NCI-H1105 (cell line): ENCODE results near the gene RPS16.
"Not testable (repeated sequence)": the region's sequence is repeated elsewhere in the genome, so short reads cannot be mapped to it uniquely, and the experiment has no call there.

ENCODE experiments used
- DNase-seq: peaks from one replicate; lab custom pipeline; 2025; lab: John Stamatoyannopoulos, UW

Gene RPS16

GRCh38 chr19:39435499-39436349, at the start of gene RPS16:
TSS of gene RPS16 (minus strand) at chr19:39435949. CDS start at chr19:39435895, 54 bp downstream.
- DNase-seq: peak; percentile 98

DNA sequence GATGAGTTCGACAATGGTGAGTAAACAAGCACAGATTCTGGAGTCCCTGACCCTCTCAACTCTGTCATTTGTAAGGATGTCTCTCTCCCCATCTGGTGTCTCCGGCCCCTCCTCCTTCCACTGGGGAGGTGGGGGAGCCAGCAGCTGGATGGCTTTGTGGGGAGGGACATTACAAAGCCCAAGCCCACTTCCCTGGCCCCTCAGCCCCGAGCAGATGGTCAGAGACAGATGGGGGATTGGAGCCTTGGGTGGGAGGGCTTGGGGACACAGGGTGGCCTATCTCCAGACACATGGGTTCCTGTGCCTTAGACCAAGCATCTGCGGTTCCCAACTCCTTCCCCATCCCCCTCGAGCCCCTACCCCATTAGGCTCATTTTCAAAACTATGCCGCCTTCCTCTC, 47.4 kb upstream of the RPS16 start:
- DNase-seq: no peak

- no peak for DNase-seq
These were observed 45.9 kb upstream of the RPS16 start for GRCh38 chr19:39481676-39482075.

DNA sequence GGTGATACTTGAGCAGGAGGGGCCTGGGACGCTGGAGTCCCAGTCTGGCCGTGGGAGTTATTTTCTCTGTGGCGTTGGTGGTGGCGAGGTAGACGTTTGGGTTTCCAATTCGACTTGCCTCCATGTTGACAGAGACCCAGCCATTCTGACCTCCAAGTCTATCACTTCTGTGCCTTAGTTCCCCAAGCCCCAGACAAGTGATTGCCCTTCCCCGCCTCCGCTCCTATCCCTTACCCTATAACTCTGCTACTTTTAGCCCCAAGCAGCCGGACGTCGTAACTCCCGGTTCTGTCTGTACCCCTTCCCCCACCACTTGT, 45.4 kb upstream of the RPS16 start:
- no peak for DNase-seq

DNA sequence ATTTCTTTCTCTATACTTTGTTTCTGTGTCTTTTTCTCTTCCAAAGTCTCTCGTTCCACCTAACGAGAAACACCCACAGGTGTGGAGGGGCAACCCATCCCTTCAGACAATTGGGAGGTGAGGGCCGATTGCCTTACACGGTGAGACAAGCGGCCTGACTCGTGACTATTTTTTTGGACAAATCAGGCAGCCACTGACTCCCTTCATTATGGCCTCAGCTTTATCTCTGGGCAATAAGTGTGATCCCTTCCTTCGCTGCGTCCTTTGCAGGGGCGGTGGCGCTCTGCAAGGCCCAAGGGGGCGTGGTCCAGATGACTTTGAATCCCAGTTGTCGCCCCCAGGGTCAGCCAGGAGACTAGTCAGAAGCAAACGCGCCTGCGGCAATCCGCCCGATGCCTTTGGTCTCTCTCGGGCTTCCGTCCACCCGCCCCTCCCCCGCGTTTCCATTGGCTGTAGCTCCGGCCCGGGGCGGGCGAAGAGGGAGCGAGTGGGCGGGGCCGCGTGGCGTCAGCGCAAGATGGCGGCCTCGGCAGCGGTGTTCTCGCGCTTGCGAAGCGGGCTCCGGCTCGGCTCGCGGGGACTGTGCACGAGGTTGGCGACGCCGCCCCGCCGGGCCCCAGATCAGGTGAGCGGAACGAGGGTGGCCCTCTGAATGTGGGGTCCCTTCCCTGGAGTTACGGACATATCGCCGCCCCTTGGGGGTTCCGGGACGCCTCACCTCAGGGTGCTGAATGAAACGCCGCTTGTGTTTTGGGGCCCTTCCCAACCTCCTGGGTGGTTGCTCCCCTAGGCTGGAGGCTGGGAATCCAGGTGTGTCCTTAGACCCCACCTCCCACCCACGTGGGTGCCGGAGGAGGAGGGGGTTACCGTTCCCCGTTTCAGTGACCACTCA, 44.8 kb upstream of the RPS16 start, which contains the start of gene TIMM50:
Gene TIMM50 (plus strand): TSS at position 502 of the 892 bp plus-strand sequence. CDS start 16 bp downstream, at position 518.
- DNase-seq: peak; percentile 98

DNA sequence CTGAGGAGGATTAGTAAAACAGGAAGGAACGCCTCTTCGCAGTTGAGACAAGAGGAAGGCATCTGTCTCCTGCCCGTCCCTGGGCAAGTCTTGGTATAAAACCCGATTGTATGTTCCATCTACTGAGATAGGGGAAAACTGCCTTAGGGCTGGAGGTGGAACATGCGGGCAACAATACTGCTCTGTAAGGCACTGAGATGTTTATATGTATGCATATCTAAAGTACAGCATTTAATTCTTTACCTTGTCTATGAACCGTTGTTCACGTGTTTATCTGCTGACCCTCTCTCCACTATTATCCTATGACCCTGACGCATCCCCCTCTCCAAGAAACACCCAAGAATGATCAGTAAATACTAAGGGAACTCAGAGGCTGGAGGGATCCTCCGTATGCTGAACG, 44.2 kb upstream of the RPS16 start:
- DNase-seq: no peak

DNA sequence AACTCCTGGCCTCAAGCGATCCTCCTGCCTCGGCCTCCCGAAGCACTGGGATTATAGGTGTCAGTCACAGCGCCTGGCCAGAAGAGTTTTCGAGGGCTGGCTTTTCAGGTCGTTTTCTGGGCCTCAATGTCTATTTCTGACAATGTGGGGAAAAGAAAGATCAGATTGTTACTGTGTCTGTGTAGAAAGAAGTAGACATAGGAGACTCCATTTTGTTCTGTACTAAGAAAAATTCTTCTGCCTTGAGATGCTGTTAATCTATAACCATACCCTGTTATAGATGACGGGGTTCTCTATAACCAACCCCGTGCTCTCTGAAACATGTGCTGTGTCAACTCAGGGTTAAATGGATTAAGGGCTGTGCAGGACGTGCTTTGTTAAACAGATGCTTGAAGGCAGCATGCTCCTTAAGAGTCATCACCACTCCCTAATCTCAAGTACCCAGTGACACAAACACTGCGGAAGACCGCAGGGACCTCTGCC, 43.6 kb upstream of the RPS16 start:
- DNase-seq: not testable (repeated sequence)

DNA sequence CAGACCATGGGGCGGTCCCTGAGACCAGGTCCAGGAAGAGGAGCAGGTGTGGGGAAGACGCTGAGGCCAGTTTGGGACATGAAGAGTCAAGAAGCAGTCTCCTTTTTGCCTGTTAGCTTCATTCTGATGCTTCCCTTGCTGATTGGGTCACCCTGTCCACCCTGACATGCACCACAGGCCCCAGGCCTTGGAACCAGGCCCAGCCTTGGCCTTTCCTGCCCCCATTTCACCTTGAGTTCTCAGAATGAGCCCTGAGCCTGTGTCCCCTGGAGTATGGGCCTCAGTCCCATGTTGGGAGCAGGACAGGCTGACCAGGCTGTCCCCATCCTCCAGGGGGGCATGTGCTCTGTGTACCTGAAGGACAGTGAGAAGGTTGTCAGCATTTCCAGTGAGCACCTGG, 40.0 kb upstream of the RPS16 start:
- no peak for DNase-seq

GRCh38 chr19:39474139-39474620, 38.4 kb upstream of the RPS16 start:
- DNase-seq: peak; percentile 27

DNA sequence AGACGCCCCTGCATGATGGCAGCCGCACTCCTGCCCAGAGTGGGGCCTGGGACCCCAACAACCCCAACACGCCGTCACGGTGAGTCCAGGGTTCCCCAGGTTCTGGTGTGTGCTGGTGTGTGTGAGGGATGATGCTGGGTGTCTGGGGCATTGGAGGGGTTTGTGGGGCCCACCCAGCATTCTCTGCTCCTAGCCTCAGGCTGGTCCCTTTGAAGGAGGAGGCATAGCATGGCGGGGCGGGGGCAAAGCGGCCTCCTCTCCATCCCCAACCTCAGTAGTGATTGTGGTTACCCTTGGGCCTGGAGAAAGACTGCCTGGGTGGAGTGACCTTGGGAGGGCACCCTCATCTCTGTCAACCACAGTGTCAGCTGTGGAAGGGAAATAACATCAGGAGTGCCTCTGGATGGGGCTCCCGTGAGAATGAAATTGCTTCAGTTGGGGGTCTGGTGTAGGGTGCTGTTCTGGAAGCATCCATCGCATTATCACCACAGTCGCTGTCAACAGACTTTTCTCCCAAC, 37.8 kb upstream of the RPS16 start:
- DNase-seq: no peak

DNA sequence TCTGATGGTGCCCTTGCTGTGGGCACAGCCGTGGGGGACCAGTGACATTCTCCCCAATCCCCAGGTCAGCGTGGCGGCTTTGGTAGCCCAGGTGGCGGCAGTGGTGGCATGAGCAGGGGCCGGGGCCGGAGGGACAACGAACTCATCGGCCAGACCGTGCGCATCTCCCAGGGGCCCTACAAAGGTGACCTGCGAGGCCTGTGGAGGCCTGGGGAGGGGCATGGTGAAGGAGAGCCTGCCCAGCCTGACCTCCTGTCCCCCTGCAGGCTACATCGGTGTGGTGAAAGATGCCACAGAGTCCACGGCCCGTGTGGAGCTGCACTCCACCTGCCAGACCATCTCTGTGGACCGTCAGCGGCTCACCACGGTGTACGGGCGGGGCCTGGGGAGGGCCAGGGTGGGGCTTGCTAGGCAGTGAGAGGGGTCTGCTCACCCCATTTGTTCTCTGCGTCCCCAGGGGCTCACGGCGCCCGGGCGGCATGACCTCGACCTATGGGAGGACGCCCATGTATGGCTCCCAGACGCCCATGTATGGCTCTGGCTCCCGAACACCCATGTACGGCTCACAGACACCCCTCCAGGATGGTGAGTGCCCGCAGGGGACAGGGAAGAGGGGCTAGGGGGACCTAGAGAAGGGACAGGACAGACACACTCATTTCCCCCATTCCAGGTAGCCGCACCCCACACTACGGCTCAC, 37.1 kb upstream of the RPS16 start:
- DNase-seq: no peak

DNA sequence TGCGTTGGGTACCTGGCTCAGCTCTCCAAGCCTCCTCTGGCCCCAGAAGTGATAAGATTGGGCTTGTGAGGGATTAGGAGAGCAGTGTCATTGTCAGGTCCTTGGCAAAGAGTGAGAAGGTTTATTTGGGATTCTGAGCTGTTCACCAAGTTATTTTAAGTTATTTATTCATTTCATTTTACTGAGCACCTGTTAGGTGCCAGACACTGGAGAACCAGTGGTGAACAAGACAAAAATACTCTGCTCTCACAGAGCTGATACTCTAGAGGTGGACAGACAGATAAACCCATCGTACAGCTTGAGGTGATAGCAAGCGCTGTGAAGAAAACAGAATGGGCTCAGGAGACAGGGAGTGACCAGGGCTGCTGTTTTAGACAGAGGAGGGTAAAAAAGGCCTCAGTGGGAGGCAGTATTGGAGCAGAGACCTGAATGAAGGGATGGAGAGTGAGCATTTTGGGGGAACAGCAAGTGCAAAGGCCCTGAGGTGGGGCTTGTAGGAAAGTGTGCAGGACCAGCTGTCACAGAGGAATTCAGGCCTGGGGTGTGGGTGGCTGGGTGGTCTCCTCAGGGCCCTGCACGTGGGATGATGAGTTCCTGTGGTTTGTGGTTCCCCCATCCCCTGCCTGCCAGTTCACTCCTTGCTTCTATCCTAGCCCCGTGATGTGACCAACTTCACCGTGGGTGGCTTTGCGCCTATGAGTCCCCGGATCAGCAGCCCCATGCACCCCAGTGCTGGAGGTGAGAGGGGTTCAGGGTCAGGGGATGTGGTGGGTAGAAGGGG, 36.2 kb upstream of the RPS16 start:
- DNase-seq: no peak

- DNase-seq: no peak
These were observed 35.1 kb upstream of the RPS16 start for GRCh38 chr19:39470724-39471339.

DNA sequence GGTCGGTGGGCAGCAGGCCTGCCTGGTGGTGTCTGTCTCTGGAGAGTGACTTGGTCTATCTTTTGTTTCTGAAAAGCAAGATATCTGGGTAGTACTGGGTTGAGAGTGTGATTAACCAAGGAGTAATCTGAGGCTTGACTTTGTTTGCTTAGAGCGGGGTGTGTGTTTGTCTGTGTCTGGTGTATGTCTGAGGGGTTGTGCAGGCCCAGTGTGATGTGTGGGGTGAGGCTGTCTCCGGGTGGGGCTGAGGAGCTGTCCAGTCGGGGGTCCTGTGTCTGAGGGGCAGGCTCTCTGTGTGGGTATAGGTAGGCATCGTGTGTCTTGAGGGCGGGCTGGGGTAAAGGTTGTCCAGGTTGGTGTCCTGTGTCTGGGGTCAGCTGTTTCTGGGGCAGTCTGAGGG, 33.8 kb upstream of the RPS16 start:
- DNase-seq: no peak

GRCh38 chr19:39469036-39469435, 33.3 kb upstream of the RPS16 start:
- no peak for DNase-seq

- DNase-seq: no peak
These were observed 32.2 kb upstream of the RPS16 start for GRCh38 chr19:39467941-39468340.

DNA sequence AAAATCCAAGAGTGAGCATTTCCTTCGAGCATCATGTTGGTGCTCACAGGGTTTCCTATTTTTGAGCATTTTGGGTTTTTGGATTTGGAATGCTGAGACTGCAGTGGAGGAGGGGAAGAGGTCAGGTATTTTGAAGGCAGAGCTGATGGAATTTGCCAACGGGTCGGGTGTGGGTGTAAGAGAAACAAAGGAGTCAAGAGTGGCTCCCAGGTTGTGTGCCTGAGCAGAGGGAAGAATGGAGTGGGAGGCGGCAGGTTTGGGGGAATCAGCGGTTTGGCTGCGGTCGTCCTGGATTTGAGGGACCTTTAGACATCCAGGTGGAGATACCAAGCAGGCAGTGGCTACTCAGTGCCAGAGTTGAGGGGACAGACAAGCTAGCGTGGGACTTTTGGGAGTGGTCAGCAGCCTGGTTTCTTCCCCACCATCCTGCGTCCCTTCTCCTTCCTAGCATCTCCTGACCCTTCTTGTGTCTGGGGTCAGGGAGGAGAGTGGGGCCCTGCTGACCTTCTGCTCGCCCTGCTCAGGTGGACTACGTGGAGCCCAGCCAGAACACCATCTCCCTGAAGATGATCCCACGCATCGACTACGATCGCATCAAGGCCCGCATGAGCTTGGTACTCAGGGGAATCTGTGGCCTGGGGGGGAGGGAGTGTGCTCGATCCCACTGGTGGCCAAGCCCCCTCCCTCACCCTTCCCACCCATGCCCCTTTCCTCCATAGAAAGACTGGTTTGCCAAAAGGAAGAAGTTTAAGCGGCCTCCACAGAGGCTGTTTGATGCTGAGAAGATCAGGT, 30.4 kb upstream of the RPS16 start:
- no peak for DNase-seq

DNA sequence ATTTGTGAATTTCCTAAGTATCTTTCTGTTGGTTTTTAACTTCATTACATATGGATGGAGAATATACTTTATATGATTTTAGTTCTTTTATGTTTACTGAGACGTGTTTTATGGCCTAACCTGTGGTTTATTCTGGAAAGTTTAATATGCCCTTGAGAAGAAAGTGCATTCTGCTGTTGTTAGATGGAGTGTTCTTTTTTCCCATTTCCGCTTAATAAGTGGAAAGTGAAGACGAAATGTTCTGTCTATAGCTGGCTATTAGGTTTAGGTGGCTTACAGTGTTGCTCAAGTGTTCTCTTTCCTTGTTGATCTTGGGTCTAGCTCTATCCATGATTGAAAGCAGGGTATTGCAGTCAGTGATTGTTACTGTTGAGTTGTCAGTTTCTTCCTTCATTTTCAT, 27.7 kb upstream of the RPS16 start:
- no peak for DNase-seq

DNA sequence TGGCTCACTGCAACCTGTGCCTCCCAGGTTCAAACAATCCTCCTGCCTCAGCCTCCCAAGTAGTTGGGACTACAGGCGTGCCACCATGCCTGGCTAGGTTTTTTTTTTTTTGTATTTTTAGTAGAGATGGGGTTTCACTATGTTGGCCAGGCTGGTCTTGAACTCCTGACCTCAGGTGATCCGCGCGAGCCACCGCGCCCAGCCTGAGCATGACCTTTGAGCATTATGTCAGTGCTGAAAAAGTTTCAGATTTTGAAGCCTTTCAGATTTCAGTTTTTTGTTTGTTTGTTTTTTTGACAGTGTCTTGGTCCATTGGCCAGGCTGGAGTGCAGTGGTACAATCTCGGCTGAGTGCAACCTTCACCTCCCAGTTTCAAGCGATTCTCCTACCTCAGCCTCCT, 15.5 kb upstream of the RPS16 start:
- DNase-seq: not testable (repeated sequence)
